Naive thymus-derived CD4-positive, alpha-beta T cell (primary cell): Measurements from ENCODE around the gene ASXL1. TPM values are rescaled to one million over a fixed set of nuclear protein-coding genes. Genes with fewer than 3 reads are reported as not detected.

Experiments used
- ATAC-seq: fragments of 150-1000 bp; cut with Tn5 transposase; 2 replicates; pipeline ENCODE4 v1.10.0; 2021; ENCODE audit warnings: mild to moderate bottlenecking, moderate library complexity
- CTCF ChIA-PET: fragments of 350-600 bp; sonication (Branson Sonifier 250); formaldehyde crosslinking; loops from one replicate; lab custom pipeline; 2021; ENCODE audit warnings: antibody characterized with exemption; lab: Charles Lee
- POLR2A ChIA-PET: fragments of 350-600 bp; sonication (Branson Sonifier 250); formaldehyde crosslinking; loops from one replicate; lab custom pipeline; 2021; ENCODE audit warnings: antibody characterized with exemption, inconsistent platforms; lab: Charles Lee
- DNase-seq, 9 donors: peaks; one replicate each; pipeline versions ENCODE4 v3.0.0 to v3.0.0-alpha.2; 2020 to 2022; ENCODE audit warnings: mixed read lengths in 1 of 9
- H3K27ac ChIP-seq: one replicate; pipeline ENCODE4 v1.7.0; 2013; ENCODE audit warnings: mild to moderate bottlenecking, low read depth, low read length, moderate library complexity
- H3K27me3 ChIP-seq, 2 donors: one replicate each; pipeline ENCODE4 v1.7.0; 2013; ENCODE audit warnings: low read length in 2 of 2, mild to moderate bottlenecking in 2 of 2, moderate library complexity in 2 of 2; ENCODE audit not compliant: control insufficient read depth in 2 of 2, insufficient read depth in 2 of 2
- H3K36me3 ChIP-seq, 3 experiments: 1 replicate in 2 of 3; 2 replicates in 1 of 3; pipeline ENCODE4 v1.7.0; 2013; ENCODE audit warnings: low read length in 3 of 3, mild to moderate bottlenecking in 3 of 3, moderate library complexity in 1 of 3; ENCODE audit not compliant: insufficient read depth in 3 of 3, control insufficient read depth in 2 of 3
- H3K4me1 ChIP-seq, 2 donors: one replicate each; pipeline ENCODE4 v1.7.0; 2013; ENCODE audit warnings: low read length in 2 of 2, mild to moderate bottlenecking in 2 of 2, moderate library complexity in 1 of 2; ENCODE audit not compliant: control insufficient read depth in 2 of 2, insufficient read depth in 2 of 2
- H3K4me3 ChIP-seq: 2 replicates; pipeline ENCODE4 v1.7.0; 2013; ENCODE audit warnings: mild to moderate bottlenecking, low read length
- H3K9me3 ChIP-seq, 3 experiments: 1 replicate in 2 of 3; 2 replicates in 1 of 3; pipeline ENCODE4 v1.7.0; 2013; ENCODE audit warnings: low read length in 3 of 3; ENCODE audit not compliant: control insufficient read depth in 2 of 3
- H3K27ac Mint-ChIP-seq, 9 donors: one replicate each; pipeline ENCODE4 v1.8.0; 2020 to 2022; ENCODE audit warnings: mixed read lengths in 9 of 9, mild to moderate bottlenecking in 8 of 9, moderate library complexity in 5 of 9, inconsistent platforms in 2 of 9
- H3K27me3 Mint-ChIP-seq, 5 donors: one replicate each; pipeline ENCODE4 v1.8.0; 2021 to 2022; ENCODE audit warnings: mixed read lengths in 5 of 5, mild to moderate bottlenecking in 1 of 5
- H3K36me3 Mint-ChIP-seq, 5 donors: one replicate each; pipeline ENCODE4 v1.8.0; 2020 to 2022; ENCODE audit warnings: mixed read lengths in 5 of 5, mild to moderate bottlenecking in 3 of 5, inconsistent platforms in 1 of 5
- H3K4me1 Mint-ChIP-seq, 7 donors: one replicate each; pipeline ENCODE4 v1.8.0; 2020 to 2022; ENCODE audit warnings: mixed read lengths in 7 of 7, mild to moderate bottlenecking in 3 of 7, inconsistent platforms in 1 of 7
- H3K4me3 Mint-ChIP-seq, 10 donors: one replicate each; pipeline ENCODE4 v1.8.0; 2020 to 2022; ENCODE audit warnings: mild to moderate bottlenecking in 10 of 10, mixed read lengths in 10 of 10, moderate library complexity in 6 of 10, inconsistent platforms in 2 of 10
- H3K9me3 Mint-ChIP-seq, 11 donors: one replicate each; pipeline ENCODE4 v1.8.0; 2020 to 2022; ENCODE audit warnings: mixed read lengths in 11 of 11, mild to moderate bottlenecking in 4 of 11, inconsistent platforms in 1 of 11, moderate library complexity in 1 of 11
- intact Hi-C, 2 donors: fragments of 100-400 bp; cut with micrococcal nuclease; formaldehyde crosslinking; loops; one replicate each; pipeline ENCODE4 v1.15.1; 2023
- polyA plus RNA-seq, 2 donors: library from polyadenylated mRNA; unstranded; fragments of 300-500 nt; fragmentation: Illumina TruSeq; gene quantifications; one replicate each; pipeline ENCODE4 v1.2.3, GENCODE V29; 2021
- total RNA-seq, 6 experiments: library from RNA in 5 of 6; stranded (reverse) in 5 of 6; gene quantifications; 1 replicate in 5 of 6; 2 replicates in 1 of 6; pipeline ENCODE4 v1.2.3 and lab custom pipeline; 2021 to 2026

The ASXL1 gene
- total and polyA plus RNA-seq, 7 experiments from 2014 or later, result 14.7 to 200 (median 147) TPM

GRCh38 chr20:32436142-32436861 is 78.2 kb downstream of the ASXL1 start:
- H3K4me3 Mint-ChIP-seq, result no peak overlapping the region
- intact Hi-C loops, result loop anchor here in 1 of 2 donors (5.0 kb wide), 1 partner anchor 99 kb away; no protein-coding TSS in a partner anchor
- Histone ChIP-seq H3K9me3 (no peaks in the 10 kb centered on the region), H3K4me1 (no peaks in the 10 kb centered on the region), H3K36me3 (peaks cover 6 to 90% (median 20%) of the 10 kb centered on the region in 3 experiments), H3K4me3 (no peak overlapping the region), H3K27ac (no peak overlapping the region), H3K27me3 (no peaks in the 10 kb centered on the region)
- H3K27me3 Mint-ChIP-seq, result no peaks in the 10 kb centered on the region
- peaks cover 11 to 47% (median 26%) of the 10 kb centered on the region in 5 donors for H3K36me3 Mint-ChIP-seq
- H3K4me1 Mint-ChIP-seq, result peaks cover 0 to 13% (median 9%) of the 10 kb centered on the region in 7 donors
- peak overlapping the region in 2 of 9 donors; percentile 43 to 45 for H3K27ac Mint-ChIP-seq
- ATAC-seq (no peak), DNase-seq (no peak)
- ChIA-PET CTCF (interaction anchor here (0.5 to 1.5 kb wide), 3 partner anchors 8 to 267 kb away, joined by 4 read pairs; no protein-coding TSS in a partner anchor), POLR2A (no interaction called here)
- H3K9me3 Mint-ChIP-seq, result peaks cover 0 to 2% (median 0%) of the 10 kb centered on the region in 11 donors

- no peak for ATAC-seq
- H3K9me3 Mint-ChIP-seq, result peaks cover 0 to 2% (median 0%) of the 10 kb centered on the region in 11 donors
- DNase-seq, result no peak
- no peak overlapping the region for H3K4me3 Mint-ChIP-seq
- ChIA-PET CTCF (interaction anchor here (0.6 to 0.9 kb wide), 2 partner anchors 25 to 31 kb away, joined by 4 to 5 read pairs; no protein-coding TSS in a partner anchor), POLR2A (no interaction called here)
- Histone ChIP-seq H3K4me3 (no peak overlapping the region), H3K4me1 (no peaks in the 10 kb centered on the region), H3K36me3 (peaks cover 0 to 89% (median 20%) of the 10 kb centered on the region in 3 experiments), H3K27ac (no peak overlapping the region), H3K9me3 (no peaks in the 10 kb centered on the region), H3K27me3 (no peaks in the 10 kb centered on the region)
- H3K36me3 Mint-ChIP-seq, result peaks cover 11 to 44% (median 23%) of the 10 kb centered on the region in 5 donors
- intact Hi-C loops, result loop anchor here in 1 of 2 donors (1.0 to 5.0 kb wide), 2 partner anchors 100 to 216 kb away; no protein-coding TSS in a partner anchor
- H3K27ac Mint-ChIP-seq, result peak overlapping the region in 3 of 9 donors; percentile 7 to 51 (median 43)
- H3K4me1 Mint-ChIP-seq, result peaks cover 0 to 19% (median 8%) of the 10 kb centered on the region in 7 donors
- no peaks in the 10 kb centered on the region for H3K27me3 Mint-ChIP-seq
Measured at GRCh38 chr20:32436968-32437367, 78.8 kb downstream of the ASXL1 start.

- Histone ChIP-seq H3K27ac (no peak overlapping the region), H3K9me3 (no peaks in the 10 kb centered on the region), H3K36me3 (peaks cover 0 to 85% (median 16%) of the 10 kb centered on the region in 3 experiments), H3K4me3 (no peak overlapping the region), H3K4me1 (no peaks in the 10 kb centered on the region), H3K27me3 (no peaks in the 10 kb centered on the region)
- Mint-ChIP-seq H3K4me1 (peaks cover 0 to 19% (median 9%) of the 10 kb centered on the region in 7 donors), H3K4me3 (no peak overlapping the region), H3K36me3 (peaks cover 10 to 41% (median 21%) of the 10 kb centered on the region in 5 donors), H3K9me3 (peaks cover 0 to 2% (median 0%) of the 10 kb centered on the region in 11 donors), H3K27me3 (no peaks in the 10 kb centered on the region), H3K27ac (peak overlapping the region in 6 of 9 donors; percentile 7 to 48 (median 28))
- DNase-seq (no peak), ATAC-seq (peak; percentile 36)
- intact Hi-C loops, result loop anchor here in 1 of 2 donors (1.0 to 5.0 kb wide), 2 partner anchors 100 to 216 kb away; no protein-coding TSS in a partner anchor
- CTCF ChIA-PET, result interaction anchor here (0.6 to 0.9 kb wide), 2 partner anchors 26 to 31 kb away, joined by 4 to 5 read pairs; no protein-coding TSS in a partner anchor
- POLR2A ChIA-PET, result no interaction called here
Measured at GRCh38 chr20:32437391-32438074, 79.4 kb downstream of the ASXL1 start.

GRCh38 chr20:32438331-32438858 is 80.3 kb downstream of the ASXL1 start:
- intact Hi-C loops, result loop anchor here in 1 of 2 donors (5.0 kb wide), 1 partner anchor 101 kb away; no protein-coding TSS in a partner anchor
- ChIA-PET POLR2A (no interaction called here), CTCF (no interaction called here)
- H3K4me3 Mint-ChIP-seq, result no peak overlapping the region
- H3K27me3 Mint-ChIP-seq, result no peaks in the 10 kb centered on the region
- Histone ChIP-seq H3K4me1 (no peaks in the 10 kb centered on the region), H3K9me3 (no peaks in the 10 kb centered on the region), H3K4me3 (no peak overlapping the region), H3K36me3 (peaks cover 0 to 80% (median 16%) of the 10 kb centered on the region in 3 experiments), H3K27me3 (no peaks in the 10 kb centered on the region), H3K27ac (no peak overlapping the region)
- no peak for DNase-seq
- peak overlapping the region in 6 of 9 donors; percentile 22 to 72 (median 54) for H3K27ac Mint-ChIP-seq
- H3K9me3 Mint-ChIP-seq, result peaks cover 0 to 3% (median 0%) of the 10 kb centered on the region in 11 donors
- peaks cover 2 to 33% (median 12%) of the 10 kb centered on the region in 5 donors for H3K36me3 Mint-ChIP-seq
- H3K4me1 Mint-ChIP-seq, result peaks cover 5 to 28% (median 11%) of the 10 kb centered on the region in 7 donors
- ATAC-seq, result no peak

- Histone ChIP-seq H3K27me3 (no peaks in the 10 kb centered on the region), H3K9me3 (no peaks in the 10 kb centered on the region), H3K4me3 (no peak overlapping the region), H3K4me1 (peaks cover 0 to 5% of the 10 kb centered on the region in 2 donors), H3K36me3 (peaks cover 0 to 72% (median 10%) of the 10 kb centered on the region in 3 experiments), H3K27ac (no peak overlapping the region)
- POLR2A ChIA-PET, result interaction anchor here (1.1 to 1.2 kb wide), 2 partner anchors 39 to 189 kb away, joined by 3 read pairs; no protein-coding TSS in a partner anchor
- CTCF ChIA-PET, result interaction anchor here (0.6 to 1.2 kb wide), 2 partner anchors 61 to 213 kb away, joined by 4 read pairs; no protein-coding TSS in a partner anchor
- Mint-ChIP-seq H3K9me3 (peaks cover 0 to 3% (median 0%) of the 10 kb centered on the region in 11 donors), H3K27me3 (no peaks in the 10 kb centered on the region), H3K4me1 (peaks cover 11 to 37% (median 18%) of the 10 kb centered on the region in 7 donors), H3K4me3 (no peak overlapping the region), H3K36me3 (peaks cover 0 to 30% (median 7%) of the 10 kb centered on the region in 5 donors), H3K27ac (peak overlapping the region in 5 of 9 donors; percentile 5 to 72 (median 59))
- DNase-seq, result peak in 1 of 9 donors; percentile 43
- intact Hi-C loops, result loop anchor here in 1 of 2 donors (5.0 kb wide), 1 partner anchor 102 kb away; no protein-coding TSS in a partner anchor
- peak; percentile 16 for ATAC-seq
Measured at GRCh38 chr20:32439132-32439829, 81.2 kb downstream of the ASXL1 start.
